Astrocyte (in vitro differentiated cells and primary cell): ENCODE results near the gene CNKSR3. TPM values are rescaled to one million over a fixed set of nuclear protein-coding genes. Genes with fewer than 3 reads are reported as not detected.

Experiments used
- DNase-seq: peaks from one replicate; pipeline ENCODE4 v3.0.0-alpha.2; 2010; ENCODE audit warnings: low read depth
- FAIRE-seq: peaks from 2 replicates; lab custom pipeline; 2011; peaks lifted over from hg19 to GRCh38; lab: Jason Lieb, UNC
- H2AFZ ChIP-seq: 2 replicates; pipeline ENCODE4 v1.6.0; 2012; ENCODE audit warnings: low read depth, low read length, inconsistent platforms
- H3K27ac ChIP-seq: 2 replicates; pipeline ENCODE4 v1.5.1; 2011; ENCODE audit warnings: low read depth, low read length, inconsistent platforms
- H3K27me3 ChIP-seq: 2 replicates; pipeline ENCODE4 v1.6.0; 2011; ENCODE audit warnings: low read length, inconsistent platforms; ENCODE audit not compliant: insufficient read depth
- H3K36me3 ChIP-seq: 2 replicates; pipeline ENCODE4 v1.5.1; 2011; ENCODE audit warnings: low read length, inconsistent platforms; ENCODE audit not compliant: insufficient read depth
- H3K4me1 ChIP-seq: 2 replicates; pipeline ENCODE4 v1.5.1; 2011; ENCODE audit warnings: low read length, inconsistent platforms; ENCODE audit not compliant: insufficient read depth
- H3K4me2 ChIP-seq: 2 replicates; pipeline ENCODE4 v1.6.0; 2012; ENCODE audit warnings: low read length, inconsistent platforms
- H3K4me3 ChIP-seq: 2 replicates; pipeline ENCODE4 v1.5.1; 2011; ENCODE audit warnings: low read depth, mild to moderate bottlenecking, low read length, inconsistent platforms; ENCODE audit not compliant: insufficient read depth
- H3K79me2 ChIP-seq: 2 replicates; pipeline ENCODE4 v1.6.0; 2012; ENCODE audit warnings: mild to moderate bottlenecking, low read length, inconsistent platforms; ENCODE audit not compliant: insufficient read depth
- H3K9ac ChIP-seq: 2 replicates; pipeline ENCODE4 v1.6.0; 2012; ENCODE audit warnings: mild to moderate bottlenecking, low read length, inconsistent platforms
- H3K9me3 ChIP-seq: 2 replicates; pipeline ENCODE4 v1.5.1; 2012; ENCODE audit warnings: low read depth, mild to moderate bottlenecking, low read length, inconsistent platforms; ENCODE audit not compliant: insufficient read depth
- H4K20me1 ChIP-seq: 2 replicates; pipeline ENCODE4 v1.6.0; 2012; ENCODE audit warnings: low read length, inconsistent platforms; ENCODE audit not compliant: insufficient read depth
- H3K27ac Mint-ChIP-seq: one replicate; pipeline ENCODE4 v1.8.0; 2021; ENCODE audit warnings: mild to moderate bottlenecking, mixed read lengths; ENCODE audit not compliant: unreplicated experiment
- H3K27me3 Mint-ChIP-seq: one replicate; pipeline ENCODE4 v1.8.0; 2021; ENCODE audit warnings: low read depth, mixed read lengths; ENCODE audit not compliant: unreplicated experiment
- H3K36me3 Mint-ChIP-seq: one replicate; pipeline ENCODE4 v1.8.0; 2021; ENCODE audit warnings: low read depth, mixed read lengths; ENCODE audit not compliant: unreplicated experiment
- H3K4me1 Mint-ChIP-seq: one replicate; pipeline ENCODE4 v1.8.0; 2021; ENCODE audit warnings: low read depth, mixed read lengths; ENCODE audit not compliant: unreplicated experiment
- H3K4me3 Mint-ChIP-seq: one replicate; pipeline ENCODE4 v1.8.0; 2021; ENCODE audit warnings: mild to moderate bottlenecking, moderate library complexity, mixed read lengths; ENCODE audit not compliant: unreplicated experiment
- H3K9me3 Mint-ChIP-seq: one replicate; pipeline ENCODE4 v1.8.0; 2021; ENCODE audit warnings: mild to moderate bottlenecking, mixed read lengths; ENCODE audit not compliant: unreplicated experiment
- CTCF ChIP-seq: IDR thresholded peaks from 2 replicates; pipeline ENCODE4 v1.5.1; 2011; ENCODE audit warnings: low read depth, mild to moderate bottlenecking, inconsistent platforms, low read length, moderate library complexity; ENCODE audit not compliant: insufficient read depth
- EZH2 ChIP-seq: IDR thresholded peaks from 2 replicates; pipeline ENCODE4 v1.6.1; 2012; ENCODE audit warnings: mild to moderate bottlenecking, low read length, inconsistent platforms; ENCODE audit not compliant: insufficient read depth
- total RNA-seq: library from RNA; stranded (reverse); gene quantifications from 2 replicates; pipeline ENCODE4 v1.2.1, GENCODE V29; 2021

Gene CNKSR3
- total RNA-seq, 1 donor from 2014 or later = 11.1 TPM

- Mint-ChIP-seq H3K9me3 (no peaks in the 10 kb centered on the region), H3K27me3 (no peaks in the 10 kb centered on the region), H3K4me1 (peaks cover 33% of the 10 kb centered on the region), H3K4me3 (no peak overlapping the region), H3K36me3 (no peaks in the 10 kb centered on the region), H3K27ac (peak overlapping the region; percentile 16)
- peak overlapping the region; percentile 15 for H3K27ac ChIP-seq
- peaks cover 5% of the 10 kb centered on the region for H3K79me2 ChIP-seq
- TF ChIP-seq EZH2 (no peak), CTCF (no peak)
- H3K4me2 ChIP-seq = peak overlapping the region; percentile 58
- H3K4me3 ChIP-seq = no peak overlapping the region
- H3K4me1 ChIP-seq = peaks cover 33% of the 10 kb centered on the region
- H4K20me1 ChIP-seq = no peaks in the 10 kb centered on the region
- no peaks in the 10 kb centered on the region for H3K36me3 ChIP-seq
- peak overlapping the region; percentile 8 for H3K9ac ChIP-seq
- no peak for FAIRE-seq
- H2AFZ ChIP-seq = no peak overlapping the region
- H3K27me3 ChIP-seq = no peaks in the 10 kb centered on the region
- DNase-seq = peak; percentile 68
- no peaks in the 10 kb centered on the region for H3K9me3 ChIP-seq
Observed at GRCh38 chr6:154458565-154459470, 51.7 kb downstream of the CNKSR3 start.

GRCh38 chr6:154457881-154458284 is 52.6 kb downstream of the CNKSR3 start:
- no peak overlapping the region for H3K27ac Mint-ChIP-seq
- FAIRE-seq = no peak
- Histone ChIP-seq H3K9me3 (no peaks in the 10 kb centered on the region), H3K4me1 (peaks cover 33% of the 10 kb centered on the region), H3K36me3 (no peaks in the 10 kb centered on the region), H2AFZ (no peak overlapping the region), H3K4me3 (no peak overlapping the region), H3K9ac (no peak overlapping the region), H3K79me2 (peaks cover 5% of the 10 kb centered on the region), H3K27ac (peak overlapping the region; percentile 21), H3K27me3 (no peaks in the 10 kb centered on the region), H3K4me2 (peak overlapping the region; percentile 58), H4K20me1 (no peaks in the 10 kb centered on the region)
- no peak for TF ChIP-seq CTCF
- no peak for TF ChIP-seq EZH2
- no peaks in the 10 kb centered on the region for H3K9me3 Mint-ChIP-seq
- peaks cover 33% of the 10 kb centered on the region for H3K4me1 Mint-ChIP-seq
- no peak for DNase-seq
- H3K4me3 Mint-ChIP-seq = no peak overlapping the region
- no peaks in the 10 kb centered on the region for H3K27me3 Mint-ChIP-seq
- no peaks in the 10 kb centered on the region for H3K36me3 Mint-ChIP-seq
